IPS-11a (cell line): ENCODE results near the gene LRRC74A.

ENCODE experiments used
- H3K4me3 ChIP-seq: one replicate; pipeline ENCODE4 v1.5.1; 2013; ENCODE audit warnings: low read depth, low read length, control low read depth

The LRRC74A gene

GRCh38 chr14:76844223-76844622 lies 18.0 kb downstream of the LRRC74A start:
- H3K4me3 ChIP-seq: no peak overlapping the region

DNA sequence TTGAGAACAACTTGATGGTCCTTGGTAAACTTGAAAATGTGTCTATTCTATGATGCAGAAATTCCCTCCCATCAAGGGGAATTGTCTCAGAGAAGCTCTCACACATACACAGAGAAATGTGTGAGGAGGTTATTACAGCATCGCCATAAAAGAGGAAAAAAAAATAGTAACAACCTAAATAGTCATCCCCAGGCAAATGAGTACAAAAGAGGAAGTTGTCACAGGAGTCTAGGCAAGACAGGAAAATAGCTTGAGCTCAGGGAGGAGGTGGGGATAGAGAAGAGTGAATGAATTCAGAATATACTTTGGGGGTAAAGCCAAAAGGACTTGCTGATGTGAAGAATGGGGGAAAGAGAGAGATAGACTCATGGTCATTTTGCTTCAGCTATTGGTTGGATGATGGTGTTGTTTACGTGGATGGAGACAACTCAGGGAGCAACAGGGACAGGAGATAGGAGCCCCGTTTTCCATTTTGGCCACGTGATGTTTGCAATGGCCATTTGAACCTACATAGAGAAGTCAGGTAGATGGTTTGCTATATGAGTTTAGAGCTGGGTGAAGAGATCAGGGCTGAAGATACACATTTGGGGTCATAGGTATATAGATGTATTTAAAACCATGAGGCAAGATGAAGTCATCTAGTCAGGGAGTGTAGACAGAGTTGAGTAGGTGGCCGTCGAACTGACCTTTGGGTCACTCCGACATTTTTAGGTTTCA lies 20.3 kb downstream of the LRRC74A start:
- H3K4me3 ChIP-seq: no peak overlapping the region

GRCh38 chr14:76848879-76849278 lies 22.7 kb downstream of the LRRC74A start:
- H3K4me3 ChIP-seq: no peak overlapping the region

DNA sequence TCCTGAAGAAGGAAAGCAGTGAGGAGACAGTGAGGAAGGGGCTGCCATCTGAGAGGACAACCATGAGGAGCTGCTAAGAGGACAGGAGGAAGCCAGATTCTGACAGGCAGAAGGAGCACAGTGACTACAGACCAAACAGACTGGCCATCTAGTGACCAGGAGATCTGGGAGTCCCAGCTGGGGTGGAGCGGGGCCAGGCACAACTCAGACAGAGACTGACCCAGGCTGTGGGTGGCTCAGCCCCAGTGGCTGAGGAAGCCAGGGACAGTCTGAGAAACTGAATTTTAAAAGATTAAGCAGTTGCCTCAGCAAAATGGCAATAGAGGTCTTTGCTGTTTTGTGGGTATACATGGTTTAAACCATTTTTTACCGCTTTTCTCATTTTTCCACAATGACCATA lies 28.9 kb downstream of the LRRC74A start:
- H3K4me3 ChIP-seq: no peak overlapping the region

GRCh38 chr14:76856769-76857168 lies 30.6 kb downstream of the LRRC74A start:
- no peak overlapping the region for H3K4me3 ChIP-seq

- H3K4me3 ChIP-seq: no peak overlapping the region
Measured at GRCh38 chr14:76861574-76862255, 35.5 kb downstream of the LRRC74A start.

DNA sequence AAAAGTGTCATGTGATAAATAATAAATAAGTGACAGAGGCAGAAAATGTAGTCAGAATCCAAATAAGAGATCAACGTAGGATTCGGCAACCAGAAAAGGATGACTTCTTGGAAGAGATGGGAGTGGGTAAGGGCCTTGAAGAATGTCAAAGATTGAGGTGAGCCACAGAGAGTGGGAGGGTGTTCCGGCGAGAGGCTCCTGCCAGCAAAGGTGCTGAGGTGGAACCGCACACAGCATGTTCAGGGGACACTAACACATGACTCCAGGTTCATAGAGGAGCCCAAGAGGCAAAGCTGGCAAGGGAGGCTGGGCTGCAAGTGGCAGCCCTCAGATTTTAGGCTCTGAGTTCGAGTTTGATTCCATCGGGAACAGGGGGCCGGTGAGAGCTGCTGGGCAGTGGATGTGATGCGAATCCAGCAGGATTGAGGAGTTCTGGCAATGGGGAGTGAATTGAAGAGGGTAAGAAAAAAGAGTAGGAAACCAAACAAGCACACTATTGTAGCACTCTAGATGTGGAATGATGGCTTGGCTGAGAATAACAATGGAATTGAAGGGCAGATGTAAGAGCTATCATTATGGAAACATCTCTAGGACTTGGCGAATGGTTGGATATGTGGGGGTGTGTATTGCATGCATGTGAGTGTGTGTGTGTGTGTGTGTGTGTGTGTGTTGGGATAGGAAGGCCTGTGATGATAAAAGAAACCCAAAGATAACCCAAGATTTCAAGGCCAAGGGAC lies 36.5 kb downstream of the LRRC74A start:
- no peak overlapping the region for H3K4me3 ChIP-seq

DNA sequence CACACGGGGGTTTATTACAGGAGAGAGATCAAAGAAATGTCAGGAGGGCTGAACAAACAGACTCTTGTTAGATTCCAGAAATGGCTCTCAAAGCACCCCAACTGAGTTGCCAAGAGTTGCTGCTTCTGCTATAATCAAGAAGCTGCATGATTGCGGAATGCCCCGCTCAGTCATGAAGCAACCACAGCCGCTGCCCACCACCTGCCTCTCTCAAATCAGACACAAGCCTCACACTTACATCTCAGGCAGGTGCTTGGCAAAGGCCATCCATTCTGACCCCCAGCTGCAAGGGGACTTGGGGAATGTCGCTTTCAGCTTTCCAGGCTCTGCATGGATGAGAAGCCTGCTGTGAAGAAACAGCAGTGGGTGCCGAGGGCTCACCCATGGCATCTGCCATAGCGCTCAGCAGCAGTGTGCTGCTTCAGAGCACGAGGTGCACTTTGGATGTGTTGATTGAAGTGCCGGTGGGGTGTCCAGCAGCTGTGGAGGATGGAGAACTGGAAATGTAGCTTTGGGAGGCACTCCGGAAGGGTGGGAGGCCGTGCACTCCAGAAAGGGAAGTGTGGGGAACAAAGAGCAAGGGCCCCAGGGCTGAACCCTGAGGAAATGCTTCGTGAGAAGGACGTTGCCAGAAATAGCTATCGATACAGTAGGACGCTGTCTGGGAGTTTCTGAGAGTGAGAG lies 37.7 kb downstream of the LRRC74A start:
- H3K4me3 ChIP-seq: no peak overlapping the region

GRCh38 chr14:76866456-76866855 lies 40.2 kb downstream of the LRRC74A start:
- H3K4me3 ChIP-seq: no peak overlapping the region

- H3K4me3 ChIP-seq: no peak overlapping the region
Measured at GRCh38 chr14:76867516-76868453, 41.6 kb downstream of the LRRC74A start.

DNA sequence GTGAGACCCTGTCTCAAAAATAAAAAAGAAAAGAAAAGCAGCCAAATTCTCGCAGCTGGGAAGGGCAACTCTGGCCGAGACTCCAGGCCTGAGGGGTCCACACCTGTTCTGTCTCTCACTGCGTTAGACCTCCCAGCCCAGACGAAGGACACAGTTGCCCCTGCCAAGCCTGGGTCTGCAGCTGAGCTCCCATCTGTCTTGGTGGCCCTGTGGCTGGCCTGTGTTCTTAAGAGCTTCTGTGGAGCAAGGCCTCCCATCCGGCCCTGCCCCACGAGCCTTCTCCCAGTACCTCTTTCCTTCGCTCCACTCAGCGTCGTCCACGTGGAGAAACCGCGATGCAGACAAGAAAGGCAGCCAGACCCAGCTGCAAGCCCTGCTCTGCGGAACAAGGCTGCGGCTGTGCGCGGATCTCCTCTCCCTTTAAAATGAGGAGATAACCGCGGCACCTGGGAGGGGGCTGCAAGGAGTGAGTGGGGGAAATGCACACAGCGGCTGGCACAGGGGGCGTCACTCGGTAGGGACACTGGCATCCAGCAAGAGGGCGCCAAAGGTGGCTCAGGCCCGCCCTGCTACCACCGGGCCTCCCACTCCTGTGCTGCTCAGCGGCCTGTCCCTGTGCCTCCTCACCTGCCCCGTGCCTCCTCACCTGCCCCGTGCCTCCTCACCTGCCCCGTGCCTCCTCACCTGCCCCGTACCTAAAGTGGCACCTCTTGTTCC lies 42.4 kb downstream of the LRRC74A start:
- no peak overlapping the region for H3K4me3 ChIP-seq

DNA sequence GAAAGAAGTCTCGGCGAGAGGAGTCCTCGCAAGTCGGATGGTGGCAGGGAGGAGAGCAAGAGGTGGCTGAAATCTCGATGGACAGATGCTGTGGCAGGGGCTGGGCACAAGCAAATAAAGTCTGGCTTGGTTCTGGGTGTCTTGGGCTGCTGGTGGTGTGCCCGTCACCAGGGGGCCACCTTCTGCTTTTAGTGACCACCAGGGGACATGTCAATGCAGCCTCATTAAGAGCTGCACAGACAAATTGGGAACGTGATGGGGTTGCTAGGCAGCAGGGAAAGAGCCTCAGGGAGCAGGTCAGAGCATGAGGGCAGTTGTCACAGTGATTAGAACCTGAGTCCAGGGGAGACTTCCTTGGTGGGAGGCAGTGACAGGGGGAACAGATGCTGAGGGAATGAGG lies 44.0 kb downstream of the LRRC74A start:
- H3K4me3 ChIP-seq: no peak overlapping the region

- no peak overlapping the region for H3K4me3 ChIP-seq
Measured at GRCh38 chr14:76872796-76873432, 46.7 kb downstream of the LRRC74A start.

GRCh38 chr14:76874734-76875133 lies 48.5 kb downstream of the LRRC74A start:
- H3K4me3 ChIP-seq: no peak overlapping the region

DNA sequence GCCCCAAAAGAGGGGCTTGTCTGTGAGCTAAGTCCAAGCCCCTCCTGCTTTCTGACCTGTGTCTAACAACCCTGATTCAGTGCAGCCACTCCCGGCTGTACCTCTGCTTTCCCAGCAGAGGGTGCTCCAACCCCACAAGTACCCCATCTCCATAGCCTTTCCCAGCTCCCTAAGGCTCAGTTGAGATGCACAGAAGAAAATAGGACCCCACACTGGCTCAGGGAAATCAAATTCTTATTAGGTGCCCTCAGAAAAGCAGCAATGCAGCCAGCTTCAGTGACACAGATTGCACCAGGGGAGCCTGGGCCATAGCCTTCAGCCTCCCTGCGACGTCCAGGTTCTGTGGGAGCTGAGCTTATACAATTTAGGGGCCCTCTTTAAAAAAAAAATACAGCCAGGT lies 49.9 kb downstream of the LRRC74A start:
- no peak overlapping the region for H3K4me3 ChIP-seq

GRCh38 chr14:76877871-76878270 lies 51.7 kb downstream of the LRRC74A start:
- H3K4me3 ChIP-seq: no peak overlapping the region

DNA sequence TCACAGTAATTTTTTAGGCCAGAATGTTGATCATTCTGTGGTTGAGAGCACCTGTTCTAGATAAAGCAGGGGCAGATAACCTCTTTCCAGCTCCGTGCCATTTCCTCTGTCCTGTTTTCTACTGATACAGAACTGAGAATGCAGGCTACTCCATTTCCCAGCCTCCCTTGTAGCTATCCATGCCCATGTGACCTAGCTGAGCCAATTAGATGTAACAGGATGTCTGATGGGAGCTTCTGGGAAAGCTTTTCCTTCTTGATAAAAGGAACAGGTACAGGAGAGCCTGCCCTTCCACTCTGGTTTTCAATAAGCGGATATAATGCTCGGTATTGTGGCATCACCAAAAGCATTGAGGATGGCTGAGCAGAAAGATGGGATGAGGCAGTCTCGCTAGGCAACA lies 54.2 kb downstream of the LRRC74A start:
- no peak overlapping the region for H3K4me3 ChIP-seq

DNA sequence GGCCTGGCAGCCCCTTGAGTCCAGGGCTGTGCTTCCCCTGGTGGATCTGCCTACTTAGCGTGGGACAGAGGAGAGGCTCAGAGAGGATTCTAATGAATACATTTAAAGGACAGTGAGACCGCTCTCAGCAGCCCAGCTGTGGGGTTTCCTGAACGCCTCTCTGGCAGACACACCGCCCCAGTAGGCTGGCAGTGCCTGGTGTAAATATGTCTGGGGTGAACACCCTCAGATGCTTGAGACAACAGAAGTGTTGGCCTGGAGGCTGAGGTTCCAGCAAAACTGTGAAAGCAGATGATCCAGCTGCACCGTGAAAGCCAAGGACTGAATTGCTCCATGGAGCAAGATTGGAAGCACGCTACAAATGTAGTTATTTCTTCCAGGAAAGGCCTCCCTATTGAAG lies 55.1 kb downstream of the LRRC74A start:
- H3K4me3 ChIP-seq: no peak overlapping the region

- H3K4me3 ChIP-seq: no peak overlapping the region
Measured at GRCh38 chr14:76882651-76883050, 56.4 kb downstream of the LRRC74A start.
